ENCODE data around the gene CLCN4. TPM values are rescaled to one million over a fixed set of nuclear protein-coding genes. Genes with fewer than 3 reads are reported as not detected.

CLCN4 gene
- 10 to 100 TPM in 1 of 5 donors, 1 to 10 TPM in 3, not detected in 1; 2.7 to 22.3 (median 5.3) TPM for total RNA-seq
- under 1 TPM; 0.35 to 0.68 (median 0.46) TPM for polyA plus RNA-seq
- long read RNA-seq, donor 1: 0 reads
- long read RNA-seq, donor 2: 0 reads
- long read RNA-seq, donor 3, full-length matches to known transcripts: 1 of 1 reads
- long read RNA-seq, donor 3, partial matches to known transcripts: 0 of 1 reads
- long read RNA-seq, donor 3, other reads (novel, unspliced or antisense): 0 of 1 reads
- long read RNA-seq, donor 4: 0 reads
- long read RNA-seq, donor 5: 0 reads
- long read RNA-seq, donor 6, full-length matches to known transcripts: 1 of 1 reads
- long read RNA-seq, donor 6, partial matches to known transcripts: 0 of 1 reads
- long read RNA-seq, donor 6, other reads (novel, unspliced or antisense): 0 of 1 reads
- long read RNA-seq, donor 7, full-length matches to known transcripts: 1 of 1 reads
- long read RNA-seq, donor 7, partial matches to known transcripts: 0 of 1 reads
- long read RNA-seq, donor 7, other reads (novel, unspliced or antisense): 0 of 1 reads
- long read RNA-seq, donor 8: 0 reads
- long read RNA-seq, donor 9: 0 reads
- long read RNA-seq, donor 10: 0 reads

DNA sequence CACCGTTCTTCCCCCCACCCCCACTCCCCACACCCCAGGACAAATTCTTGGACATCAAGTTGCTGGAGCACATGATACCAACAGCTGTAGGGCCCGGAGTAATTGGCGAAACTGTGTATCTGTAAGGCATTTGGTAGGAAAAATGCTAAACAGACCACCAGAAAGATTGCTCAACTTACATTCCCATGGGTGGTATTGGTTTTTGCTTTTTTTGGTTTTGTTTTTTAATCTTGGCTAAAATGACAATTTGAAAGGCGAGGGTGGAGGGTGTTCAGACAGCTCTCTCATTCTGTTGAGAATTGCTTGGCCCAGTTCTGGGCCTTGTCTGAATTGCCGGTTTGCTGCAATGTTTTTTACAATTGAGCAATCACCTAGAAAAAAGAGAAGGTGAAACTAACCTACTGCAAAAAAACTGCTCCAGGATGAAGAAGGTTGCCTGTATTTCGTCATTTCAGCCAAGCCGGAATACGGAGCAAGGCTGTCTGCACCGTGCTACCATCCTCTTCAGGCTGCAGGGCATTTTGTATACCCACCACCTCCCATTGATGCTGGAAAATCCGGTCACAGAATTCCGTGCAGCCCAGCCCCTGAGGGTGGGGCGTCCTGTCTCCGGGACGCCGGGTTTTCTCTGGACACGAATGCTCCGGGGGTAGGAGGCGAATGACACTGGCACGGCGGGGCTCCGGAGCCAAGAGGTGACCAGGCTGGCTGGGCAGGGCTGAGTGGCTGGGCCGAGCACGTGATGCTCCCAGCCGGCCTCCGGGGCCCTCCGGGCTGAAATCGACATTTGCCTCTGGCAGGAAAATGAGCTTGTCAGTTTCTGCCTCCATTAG lies at the start of gene CLCN4:
Gene CLCN4 (plus strand): TSS at position 777 of the 833 bp plus-strand sequence. CDS start 28,058 bp downstream, outside the sequence.
- H3K4me3 ChIP-seq: peak within 1 kb of the TSS; percentile 7 to 37 (median 32)
- peak; percentile 67 to 70 for DNase-seq
- peak within 1 kb of the TSS; percentile 16 to 78 (median 70) for H3K27ac ChIP-seq
- no peaks in the 10 kb centered on the region for H3K9me3 ChIP-seq
- peaks cover 5 to 28% (median 6%) of the 10 kb centered on the region in 3 donors for H3K27me3 ChIP-seq
- TF ChIP-seq POLR2AphosphoS5 (IDR thresholded peaks at IDR 0.05) (peak in 2 of 3 donors; percentile 12 to 18), POLR2A (IDR thresholded peaks at IDR 0.05) (no peak), EP300 (IDR thresholded peaks at IDR 0.05) (no peak)
- TF ChIP-seq, protein P1, sequence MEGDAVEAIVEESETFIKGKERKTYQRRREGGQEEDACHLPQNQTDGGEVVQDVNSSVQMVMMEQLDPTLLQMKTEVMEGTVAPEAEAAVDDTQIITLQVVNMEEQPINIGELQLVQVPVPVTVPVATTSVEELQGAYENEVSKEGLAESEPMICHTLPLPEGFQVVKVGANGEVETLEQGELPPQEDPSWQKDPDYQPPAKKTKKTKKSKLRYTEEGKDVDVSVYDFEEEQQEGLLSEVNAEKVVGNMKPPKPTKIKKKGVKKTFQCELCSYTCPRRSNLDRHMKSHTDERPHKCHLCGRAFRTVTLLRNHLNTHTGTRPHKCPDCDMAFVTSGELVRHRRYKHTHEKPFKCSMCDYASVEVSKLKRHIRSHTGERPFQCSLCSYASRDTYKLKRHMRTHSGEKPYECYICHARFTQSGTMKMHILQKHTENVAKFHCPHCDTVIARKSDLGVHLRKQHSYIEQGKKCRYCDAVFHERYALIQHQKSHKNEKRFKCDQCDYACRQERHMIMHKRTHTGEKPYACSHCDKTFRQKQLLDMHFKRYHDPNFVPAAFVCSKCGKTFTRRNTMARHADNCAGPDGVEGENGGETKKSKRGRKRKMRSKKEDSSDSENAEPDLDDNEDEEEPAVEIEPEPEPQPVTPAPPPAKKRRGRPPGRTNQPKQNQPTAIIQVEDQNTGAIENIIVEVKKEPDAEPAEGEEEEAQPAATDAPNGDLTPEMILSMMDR (IDR thresholded peaks at IDR 0.05): no peak
- no peaks in the 10 kb centered on the region for H3K36me3 ChIP-seq
- intact Hi-C loops (cut with DNase I; ENCODE audit: low total_unique reads): no loop called here
- WGBS, 5 donors: 9 to 28% (median 17%) methylated on average over 24 to 27 of the region's 27 CpGs
- peaks cover 0 to 26% (median 7%) of the 10 kb centered on the region in 4 donors for H3K4me1 ChIP-seq

DNA sequence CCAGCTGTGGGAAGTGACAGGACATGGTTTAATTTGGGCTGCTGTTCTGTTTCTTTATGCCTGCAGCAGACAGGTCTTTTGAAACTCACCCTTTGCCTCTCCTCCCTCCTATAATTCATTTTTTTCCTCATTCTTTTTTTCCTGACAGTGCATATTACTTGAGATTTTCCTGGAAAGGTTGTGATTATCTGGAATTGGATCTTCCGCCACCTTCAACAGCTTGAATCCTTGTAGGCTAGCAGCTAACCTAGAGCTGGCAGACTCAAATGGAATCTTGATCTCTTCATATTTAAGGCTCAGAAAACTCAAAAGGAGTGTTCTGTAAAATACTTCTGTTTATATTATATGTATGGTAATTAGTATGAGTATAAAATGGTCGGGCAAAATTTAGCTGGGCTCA lies 49.3 kb upstream of the CLCN4 start:
- Histone ChIP-seq H3K27ac (peak overlapping the region in 3 of 5 donors; percentile 39 to 78 (median 42)), H3K4me3 (no peak overlapping the region), H3K27me3 (no peaks in the 10 kb centered on the region), H3K36me3 (peaks cover 0 to 7% (median 3%) of the 10 kb centered on the region in 4 donors), H3K9me3 (no peaks in the 10 kb centered on the region), H3K4me1 (peaks cover 4 to 54% (median 28%) of the 10 kb centered on the region in 4 donors)
- TF ChIP-seq POLR2A (IDR thresholded peaks at IDR 0.05): no peak
- TF ChIP-seq POLR2AphosphoS5 (IDR thresholded peaks at IDR 0.05): no peak
- TF ChIP-seq EP300 (IDR thresholded peaks at IDR 0.05): no peak
- TF ChIP-seq, protein P1 (IDR thresholded peaks at IDR 0.05): no peak
- intact Hi-C loops (cut with DNase I; ENCODE audit: low total_unique reads): no loop called here
- no peak for DNase-seq
- 73 to 94% (median 83%) methylated on average over 2 of the region's 2 CpGs for WGBS, 5 donors

DNA sequence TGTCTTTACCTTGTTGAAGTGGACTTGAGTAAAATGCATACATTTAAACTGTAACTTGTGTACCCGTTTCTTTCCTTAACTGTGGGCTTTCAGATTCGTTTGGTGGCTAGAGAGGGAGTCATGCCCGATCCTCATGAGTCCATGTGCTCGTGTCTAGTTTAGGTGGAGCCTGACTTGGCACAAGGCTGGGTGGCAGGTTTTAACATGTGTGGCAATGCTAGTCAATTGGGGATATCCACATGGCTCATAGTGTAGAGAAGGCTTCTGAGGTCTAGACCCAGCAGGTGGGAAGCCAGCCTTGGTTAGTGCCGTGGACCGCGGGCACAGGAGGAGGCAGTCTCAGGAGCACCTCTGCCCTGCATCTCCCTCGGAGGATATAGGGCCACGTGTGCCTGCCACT lies 48.5 kb upstream of the CLCN4 start:
- Histone ChIP-seq H3K4me1 (peaks cover 4 to 54% (median 28%) of the 10 kb centered on the region in 4 donors), H3K27me3 (no peaks in the 10 kb centered on the region), H3K27ac (peak overlapping the region in 1 of 5 donors; percentile 7), H3K36me3 (peaks cover 0 to 7% (median 3%) of the 10 kb centered on the region in 4 donors), H3K4me3 (no peak overlapping the region), H3K9me3 (no peaks in the 10 kb centered on the region)
- no peak for TF ChIP-seq POLR2A (IDR thresholded peaks at IDR 0.05)
- no peak for TF ChIP-seq EP300 (IDR thresholded peaks at IDR 0.05)
- TF ChIP-seq, protein P1 (IDR thresholded peaks at IDR 0.05): no peak
- TF ChIP-seq POLR2AphosphoS5 (IDR thresholded peaks at IDR 0.05): no peak
- no peak for DNase-seq
- intact Hi-C loops (cut with DNase I; ENCODE audit: low total_unique reads): no loop called here
- WGBS, 5 donors: 74 to 88% (median 81%) methylated on average over 4 to 9 of the region's 9 CpGs

DNA sequence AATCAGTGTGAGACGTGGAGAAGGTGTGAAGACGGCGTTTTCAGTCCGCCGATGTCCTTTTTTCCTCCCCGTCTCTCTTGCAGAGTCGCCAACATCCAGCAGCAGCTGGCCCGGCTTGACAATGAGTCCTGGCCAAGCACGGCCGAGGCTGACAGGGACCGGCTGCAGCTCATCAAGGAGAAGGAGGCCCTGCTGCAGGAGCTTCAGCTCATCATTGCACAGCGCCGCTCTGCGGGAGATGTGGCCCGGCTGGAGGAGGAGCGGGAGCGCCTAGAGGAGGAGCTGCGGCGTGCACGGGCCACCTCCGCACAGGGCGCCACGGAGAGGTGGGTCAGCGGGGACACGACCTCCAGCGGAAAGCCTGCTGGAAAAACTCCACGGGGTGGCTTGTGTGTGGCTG lies 47.1 kb upstream of the CLCN4 start:
- no peaks in the 10 kb centered on the region for H3K9me3 ChIP-seq
- peaks cover 0 to 7% (median 3%) of the 10 kb centered on the region in 4 donors for H3K36me3 ChIP-seq
- TF ChIP-seq, protein P1 (IDR thresholded peaks at IDR 0.05): no peak
- TF ChIP-seq POLR2AphosphoS5 (IDR thresholded peaks at IDR 0.05): peak in 2 of 3 donors; percentile 31 to 36
- no peak overlapping the region for H3K4me3 ChIP-seq
- peak in 1 of 2 donors; percentile 79 for DNase-seq
- H3K27me3 ChIP-seq: no peaks in the 10 kb centered on the region
- peaks cover 4 to 54% (median 28%) of the 10 kb centered on the region in 4 donors for H3K4me1 ChIP-seq
- intact Hi-C loops (cut with DNase I; ENCODE audit: low total_unique reads): no loop called here
- peak overlapping the region in 2 of 5 donors; percentile 50 to 72 for H3K27ac ChIP-seq
- WGBS, 5 donors: 67 to 89% (median 81%) methylated on average over 10 to 27 of the region's 27 CpGs

Data from stomach (tissue), 19 donors.